ENCODE data around the gene SCP2.

- TF ChIP-seq CTCF (conservative IDR thresholded peaks at IDR 0.05; ENCODE audit: low read length) (no peak), EZH2phosphoT487 (IDR thresholded peaks at IDR 0.05; ENCODE audit: borderline replicate concordance) (no peak)
These were observed 8.9 kb upstream of the SCP2 start for GRCh38 chr1:52918201-52918600.

All from Loucy (cell line).